Superior temporal gyrus (tissue), 1 donor: ENCODE results near the gene BPIFB2.

ENCODE experiments used
- DNase-seq: peaks from one replicate; pipeline ENCODE4 v3.0.0-alpha.2; 2016; ENCODE audit errors: extremely low spot score

BPIFB2 gene

GRCh38 chr20:33005908-33006775 is 1.4 kb upstream of the BPIFB2 start:
- DNase-seq, result no peak

GRCh38 chr20:33006776-33007375 is 628 bp upstream of the BPIFB2 start:
- DNase-seq, result no peak

GRCh38 chr20:33008336-33009213 is 1.1 kb downstream of the BPIFB2 start:
- DNase-seq, result no peak

GRCh38 chr20:33009214-33010132 is 2.0 kb downstream of the BPIFB2 start:
- DNase-seq, result no peak

- DNase-seq, result no peak
Observed at GRCh38 chr20:33010133-33010504, 2.6 kb downstream of the BPIFB2 start.

- DNase-seq, result no peak
Observed at GRCh38 chr20:33010674-33011449, 3.4 kb downstream of the BPIFB2 start.

GRCh38 chr20:33012327-33013189 is 5.1 kb downstream of the BPIFB2 start:
- no peak for DNase-seq

GRCh38 chr20:33013701-33014326 is 6.3 kb downstream of the BPIFB2 start:
- DNase-seq, result no peak

- no peak for DNase-seq
Observed at GRCh38 chr20:33014336-33015113, 7.0 kb downstream of the BPIFB2 start.

GRCh38 chr20:33015114-33015484 is 7.6 kb downstream of the BPIFB2 start:
- no peak for DNase-seq

GRCh38 chr20:33015700-33016580 is 8.4 kb downstream of the BPIFB2 start:
- no peak for DNase-seq

- no peak for DNase-seq
Observed at GRCh38 chr20:33016581-33017109, 9.1 kb downstream of the BPIFB2 start.

GRCh38 chr20:33017542-33017941 is 10.0 kb downstream of the BPIFB2 start:
- no peak for DNase-seq

- no peak for DNase-seq
Observed at GRCh38 chr20:33018169-33018931, 10.8 kb downstream of the BPIFB2 start.

- DNase-seq, result no peak
Observed at GRCh38 chr20:33019465-33020277, 12.2 kb downstream of the BPIFB2 start.
